HG03469 (cell line): Measurements from ENCODE around the gene CMIP.
"Not testable (repeated sequence)": the region's sequence is repeated elsewhere in the genome, so short reads cannot be mapped to it uniquely, and the experiment has no call there.

Source experiments
- ATAC-seq: cut with Tn5 transposase; IDR thresholded peaks from one replicate; pipeline ENCODE4 v1.9.1; 2021; ENCODE audit warnings: mild to moderate bottlenecking, moderate library complexity, moderate number of reproducible peaks; ENCODE audit not compliant: unreplicated experiment

CMIP gene

GRCh38 chr16:81675662-81676061, 231.1 kb downstream of the CMIP start:
- ATAC-seq = no peak

DNA sequence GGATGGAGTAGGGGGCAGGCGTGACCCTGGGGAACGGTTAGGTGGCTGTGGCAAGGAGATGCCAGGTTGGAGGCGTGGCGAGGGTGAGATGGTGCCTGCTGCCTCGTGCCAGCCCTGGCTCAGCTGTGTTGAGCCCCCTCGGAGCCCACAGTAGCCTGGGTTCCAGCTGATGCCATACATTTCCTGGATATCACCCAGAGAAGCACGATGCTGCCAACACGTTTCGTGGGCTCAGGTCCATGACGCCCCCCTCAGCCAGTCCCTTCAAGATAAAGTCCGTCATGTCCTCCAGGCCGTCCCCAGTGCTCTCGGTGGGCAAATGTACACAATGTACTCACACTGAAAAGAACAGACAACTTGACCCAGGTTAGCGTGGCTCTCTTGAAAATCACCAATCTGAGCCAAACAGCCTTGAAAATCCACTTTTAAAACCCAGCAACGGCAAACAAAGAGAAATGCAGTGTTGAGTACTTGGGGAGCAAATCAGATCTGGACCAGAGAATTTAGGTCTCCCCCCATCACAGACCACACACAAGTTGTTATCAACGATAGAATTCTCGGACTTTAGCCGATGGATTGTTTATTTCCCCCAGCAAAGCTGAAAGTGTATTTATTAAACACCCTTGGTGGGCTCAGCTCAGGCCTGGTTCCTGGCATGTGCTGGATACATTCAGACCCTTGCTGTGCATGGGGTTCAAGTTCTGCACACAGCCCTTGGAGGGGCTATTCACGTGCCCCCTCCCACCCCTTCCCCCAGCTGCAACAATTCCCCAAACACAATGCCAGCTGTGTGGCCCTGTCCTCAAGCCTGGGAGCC, 231.7 kb downstream of the CMIP start:
- no peak for ATAC-seq

DNA sequence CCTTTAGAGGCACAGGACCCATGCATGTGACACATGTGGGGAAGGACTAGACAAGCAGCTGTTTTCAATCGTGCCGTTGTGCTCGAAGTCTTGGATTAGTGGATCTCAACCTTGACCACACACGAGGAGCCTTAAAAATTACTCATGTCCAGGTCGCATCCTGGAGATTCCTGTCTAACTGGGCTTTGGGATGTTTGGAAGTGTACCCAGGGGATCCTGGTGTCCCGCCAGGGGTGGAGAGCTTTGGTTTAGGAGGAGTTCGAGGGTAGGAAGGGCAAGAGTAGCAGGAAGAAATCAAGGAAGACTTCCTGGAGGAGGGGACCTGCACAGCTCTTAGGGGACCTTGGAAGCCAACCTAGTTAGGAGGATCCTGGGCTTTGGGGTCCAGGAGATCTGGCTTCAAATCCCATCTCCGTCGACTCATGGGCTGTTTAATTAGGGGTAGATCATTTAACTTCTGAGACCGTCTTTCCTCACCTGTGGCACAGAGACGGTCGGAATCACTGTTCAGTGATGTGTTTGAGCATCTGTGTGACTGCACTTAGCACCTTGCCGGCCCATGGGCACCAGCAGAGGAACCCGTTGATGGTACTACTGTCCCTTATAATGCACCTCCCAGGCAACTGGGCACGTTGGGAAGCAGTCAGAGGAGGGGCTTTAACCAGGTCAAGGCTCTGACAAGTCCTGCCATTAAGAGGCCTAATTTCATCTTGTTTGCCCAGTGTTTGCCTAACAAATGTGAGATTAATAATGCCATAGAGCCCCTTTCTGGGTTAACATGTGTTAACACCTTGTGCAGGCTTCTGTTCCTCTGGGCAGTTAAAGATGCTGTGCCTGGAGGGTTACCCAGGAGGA, 232.5 kb downstream of the CMIP start:
- ATAC-seq = no peak

- no peak for ATAC-seq
Measured at GRCh38 chr16:81678326-81679095, 233.9 kb downstream of the CMIP start.

GRCh38 chr16:81679721-81680430, 235.3 kb downstream of the CMIP start:
- ATAC-seq = no peak

- no peak for ATAC-seq
Measured at GRCh38 chr16:81680444-81681275, 236.1 kb downstream of the CMIP start.

GRCh38 chr16:81681311-81681710, 236.7 kb downstream of the CMIP start:
- ATAC-seq = no peak

DNA sequence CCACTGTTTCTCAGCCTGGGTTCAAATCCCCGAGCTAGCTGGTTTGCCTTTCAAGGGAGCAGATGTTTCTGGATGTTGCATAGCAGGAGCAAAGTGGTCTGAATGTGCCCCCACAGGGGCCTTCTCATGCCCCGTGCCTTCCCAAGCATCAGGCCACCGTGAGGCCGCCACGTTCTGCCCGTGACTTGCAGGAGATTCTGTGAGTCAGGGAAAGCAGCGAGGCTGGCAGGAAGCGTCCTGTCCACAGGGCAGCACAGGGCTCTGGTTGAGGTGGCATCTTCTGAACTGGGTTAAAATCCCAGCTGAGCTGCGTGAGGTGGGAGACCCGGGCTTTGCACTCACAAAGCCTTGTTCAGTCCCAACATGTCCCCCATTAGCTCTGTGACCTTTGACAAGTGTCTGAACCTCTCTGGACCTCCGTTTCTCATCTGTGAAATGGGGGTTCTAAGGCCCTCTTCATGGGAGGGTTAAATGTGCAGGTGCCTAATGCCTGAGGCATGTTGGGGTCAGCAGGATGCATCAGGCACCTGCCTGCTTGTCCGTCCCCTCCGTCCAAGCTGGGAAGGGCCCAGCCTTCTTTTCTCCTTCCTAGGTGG, 239.7 kb downstream of the CMIP start:
- no peak for ATAC-seq

DNA sequence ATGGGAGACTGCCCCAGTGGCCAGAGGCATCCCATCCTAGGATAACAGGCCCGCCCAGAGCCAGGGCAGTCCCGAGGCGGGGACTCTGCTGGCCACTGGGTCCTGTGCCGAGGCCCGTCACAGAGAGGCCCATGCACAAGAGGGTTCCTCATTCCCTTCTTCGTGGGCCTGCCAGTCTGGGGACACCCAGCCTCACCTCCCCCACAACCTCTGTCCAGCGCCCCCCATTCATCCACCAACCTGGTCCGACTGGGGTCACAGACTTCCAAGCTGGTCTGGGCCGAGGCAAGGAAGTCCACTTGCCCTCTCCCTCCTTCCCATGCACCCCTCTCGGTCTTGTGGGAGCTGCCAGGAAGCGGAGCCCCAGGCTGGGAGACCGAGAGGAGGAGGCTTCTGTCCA, 240.3 kb downstream of the CMIP start:
- no peak for ATAC-seq

DNA sequence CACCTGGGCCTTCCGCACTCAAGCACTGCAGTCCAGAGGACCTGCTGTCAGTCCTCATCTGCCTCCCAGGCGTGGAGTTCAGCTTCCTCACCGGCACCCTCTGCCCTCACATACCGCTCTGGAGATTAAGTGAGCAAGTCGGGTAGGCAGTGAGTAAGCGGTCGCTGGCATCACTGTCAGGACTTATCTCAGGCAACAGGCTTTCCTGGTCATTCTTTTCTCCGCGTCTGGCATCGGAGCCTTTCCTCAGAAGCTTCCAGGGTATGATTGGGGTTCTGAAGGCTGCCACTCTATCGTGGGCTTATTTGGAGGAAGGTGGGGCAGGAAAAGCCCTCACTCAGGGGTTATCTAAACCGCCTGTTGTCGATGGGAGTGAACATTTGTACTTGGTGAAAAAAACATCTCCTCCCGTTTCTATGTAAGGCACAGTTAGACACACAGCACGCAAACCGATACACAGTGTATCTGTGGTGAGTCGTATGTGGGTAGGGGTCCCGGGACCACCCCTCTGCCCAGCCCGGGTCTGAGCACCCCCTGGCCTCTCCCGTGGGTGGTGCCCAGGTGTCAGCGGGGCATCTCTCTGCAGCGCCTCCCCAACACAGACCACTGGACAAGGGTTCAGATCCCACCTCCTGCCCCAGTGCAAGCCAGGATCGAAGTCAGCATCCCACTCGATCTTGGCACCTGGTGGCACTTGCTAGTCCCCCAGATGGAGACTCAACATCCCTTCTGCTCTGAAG, 242.0 kb downstream of the CMIP start:
- ATAC-seq = no peak

GRCh38 chr16:81687131-81687456, 242.5 kb downstream of the CMIP start:
- no peak for ATAC-seq

DNA sequence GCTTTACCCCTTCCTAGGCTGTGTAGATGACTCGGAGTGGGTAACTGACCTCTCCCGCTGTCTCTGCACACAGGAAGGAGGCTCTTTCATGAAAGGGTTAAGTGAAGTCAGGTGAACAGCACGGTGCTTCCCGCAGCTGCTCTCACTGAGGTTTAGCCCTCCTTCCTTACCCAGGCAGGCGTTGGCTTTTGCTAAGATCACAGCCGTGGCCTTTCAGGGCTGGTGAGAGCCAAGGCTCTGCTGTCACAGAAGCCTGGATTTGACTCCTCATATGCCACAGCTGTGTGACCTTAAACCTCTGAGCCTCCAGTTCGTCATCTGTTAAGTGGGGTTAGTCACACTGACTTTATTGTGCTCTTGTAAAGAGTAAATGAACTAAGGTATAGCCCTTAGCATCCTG, 243.6 kb downstream of the CMIP start:
- no peak for ATAC-seq

DNA sequence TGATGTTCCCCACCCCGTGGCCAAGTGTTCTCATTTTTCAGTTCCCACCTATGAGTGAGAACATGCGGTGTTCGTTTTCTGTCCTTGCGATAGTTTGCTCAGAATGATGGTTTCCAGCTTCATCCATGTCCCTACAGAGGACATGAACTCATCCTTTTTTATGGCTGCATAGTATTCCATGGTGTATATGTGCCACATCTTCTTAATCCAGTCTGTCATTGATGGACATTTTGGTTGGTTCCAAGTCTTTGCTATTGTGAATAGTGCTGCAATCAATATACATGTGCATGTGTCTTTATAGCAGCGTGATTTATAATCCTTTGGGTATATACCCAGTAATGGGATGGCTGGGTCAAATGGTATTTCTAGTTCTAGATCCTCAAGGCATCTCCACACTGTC, 244.2 kb downstream of the CMIP start:
- not testable (repeated sequence) for ATAC-seq

DNA sequence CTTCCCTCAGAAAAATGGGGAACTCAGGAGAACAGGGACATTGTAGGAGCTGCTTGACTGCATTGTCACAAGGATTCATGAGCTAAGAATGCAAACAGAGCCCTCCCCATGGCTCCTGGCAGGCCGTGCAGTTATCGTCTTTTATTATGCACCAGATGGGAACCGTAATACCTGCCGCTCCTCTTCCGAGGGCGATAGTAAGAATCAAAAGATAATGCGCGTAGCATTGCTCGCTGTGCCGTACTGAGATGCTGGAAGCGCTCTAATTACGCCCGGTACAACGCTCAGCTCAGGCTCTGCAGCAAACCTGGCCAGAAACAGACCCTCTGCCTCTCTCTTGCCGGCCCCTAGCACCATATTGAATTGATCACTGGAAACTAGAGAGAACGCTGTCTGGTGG, 247.4 kb downstream of the CMIP start:
- ATAC-seq = no peak

GRCh38 chr16:81692571-81692970, 248.0 kb downstream of the CMIP start:
- ATAC-seq = no peak

DNA sequence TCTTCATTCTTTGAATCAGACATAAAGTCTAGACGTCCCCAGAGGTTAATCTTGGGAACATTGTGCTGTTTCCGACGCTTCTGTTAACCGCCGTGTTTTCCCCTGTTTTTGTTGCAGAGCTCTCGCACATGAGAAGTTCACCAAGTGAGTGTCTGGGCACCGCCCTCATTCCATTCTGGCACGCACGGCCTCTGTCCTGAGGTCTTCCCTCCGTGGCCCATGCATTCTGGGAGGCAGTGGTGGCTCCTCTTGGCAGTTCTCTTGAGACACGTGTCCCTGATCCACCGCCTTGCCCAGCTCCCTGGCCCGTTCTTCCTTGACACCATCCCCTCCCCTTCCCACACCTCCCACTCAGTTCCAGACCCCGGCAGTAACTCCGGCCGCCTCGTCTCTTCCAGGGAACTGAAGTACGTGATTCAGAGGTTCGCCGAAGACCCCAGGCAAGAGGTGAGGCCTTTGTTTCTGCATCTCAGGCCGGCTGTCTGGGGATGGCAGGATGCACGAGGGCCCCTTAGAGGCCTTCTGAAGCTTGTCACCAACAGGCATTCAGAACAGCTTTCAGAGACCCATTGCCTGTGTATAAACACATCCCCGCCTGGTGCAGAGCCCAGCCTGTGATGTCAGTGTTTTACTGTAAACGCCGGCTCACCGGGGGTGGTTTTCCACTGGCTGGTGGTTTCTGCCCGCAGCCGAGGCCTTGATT, 248.6 kb downstream of the CMIP start:
- no peak for ATAC-seq

DNA sequence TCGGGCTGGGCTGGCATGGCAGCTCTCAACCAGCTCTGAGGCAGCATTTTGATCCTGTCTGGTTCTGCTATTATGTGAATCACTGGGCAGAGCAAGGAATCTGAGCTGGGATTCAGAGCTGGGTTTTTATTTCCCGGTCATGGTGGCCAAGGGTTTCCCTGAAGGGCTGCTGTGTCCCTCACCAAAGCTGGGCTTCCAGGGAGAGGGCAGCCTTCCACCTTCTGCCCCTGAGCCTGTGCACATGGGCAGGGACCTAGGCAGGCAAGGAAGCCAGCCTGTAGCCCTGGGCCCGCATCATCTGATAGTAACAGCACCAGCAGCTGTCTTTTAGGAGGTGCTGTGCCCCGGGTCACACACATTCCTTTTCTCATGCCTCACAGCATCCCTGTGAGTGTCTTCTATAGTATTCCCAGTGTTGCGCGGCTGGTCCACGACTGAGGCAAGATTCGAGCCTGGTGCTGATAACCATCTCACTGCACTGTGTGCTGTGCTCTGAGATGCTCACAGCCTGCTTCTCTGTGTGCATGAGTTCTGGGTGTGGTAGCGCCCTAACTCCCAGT, 249.2 kb downstream of the CMIP start:
- no peak for ATAC-seq
